DMS153 (cell line): ENCODE data around the gene TCF15.
"Not testable (repeated sequence)": the region's sequence is repeated elsewhere in the genome, so short reads cannot be mapped to it uniquely, and the experiment has no call there.

Source experiments
- DNase-seq: peaks from one replicate; lab custom pipeline; 2025; lab: John Stamatoyannopoulos, UW

Gene TCF15

GRCh38 chr20:578940-579690 lies 31.0 kb downstream of the TCF15 start:
- DNase-seq = not testable (repeated sequence)

- DNase-seq = no peak
These were observed 32.8 kb downstream of the TCF15 start for GRCh38 chr20:577167-577791.

GRCh38 chr20:576156-576555 lies 34.0 kb downstream of the TCF15 start:
- no peak for DNase-seq

GRCh38 chr20:575230-575629 lies 34.9 kb downstream of the TCF15 start:
- DNase-seq = no peak

GRCh38 chr20:574297-574942 lies 35.7 kb downstream of the TCF15 start:
- DNase-seq = no peak

GRCh38 chr20:573414-574296 lies 36.5 kb downstream of the TCF15 start:
- no peak for DNase-seq

- DNase-seq = no peak
These were observed 37.4 kb downstream of the TCF15 start for GRCh38 chr20:572727-573126.

GRCh38 chr20:571754-572441 lies 38.2 kb downstream of the TCF15 start:
- DNase-seq = no peak

GRCh38 chr20:568673-569415 lies 41.3 kb downstream of the TCF15 start:
- no peak for DNase-seq

- no peak for DNase-seq
These were observed 41.9 kb downstream of the TCF15 start for GRCh38 chr20:568097-568652.

GRCh38 chr20:564192-564591 lies 45.9 kb downstream of the TCF15 start:
- DNase-seq = no peak

GRCh38 chr20:563187-563586 lies 46.9 kb downstream of the TCF15 start:
- no peak for DNase-seq

GRCh38 chr20:562232-562897 lies 47.7 kb downstream of the TCF15 start:
- DNase-seq = no peak

- no peak for DNase-seq
These were observed 48.5 kb downstream of the TCF15 start for GRCh38 chr20:561437-562231.

GRCh38 chr20:560680-561079 lies 49.4 kb downstream of the TCF15 start:
- DNase-seq = no peak

- no peak for DNase-seq
These were observed 52.0 kb downstream of the TCF15 start for GRCh38 chr20:558117-558516.

- DNase-seq = no peak
These were observed 53.1 kb downstream of the TCF15 start for GRCh38 chr20:556984-557383.

- DNase-seq = no peak
These were observed 54.1 kb downstream of the TCF15 start for GRCh38 chr20:555976-556385.
